ENCODE data around the gene GLI1.

Gene GLI1

DNA sequence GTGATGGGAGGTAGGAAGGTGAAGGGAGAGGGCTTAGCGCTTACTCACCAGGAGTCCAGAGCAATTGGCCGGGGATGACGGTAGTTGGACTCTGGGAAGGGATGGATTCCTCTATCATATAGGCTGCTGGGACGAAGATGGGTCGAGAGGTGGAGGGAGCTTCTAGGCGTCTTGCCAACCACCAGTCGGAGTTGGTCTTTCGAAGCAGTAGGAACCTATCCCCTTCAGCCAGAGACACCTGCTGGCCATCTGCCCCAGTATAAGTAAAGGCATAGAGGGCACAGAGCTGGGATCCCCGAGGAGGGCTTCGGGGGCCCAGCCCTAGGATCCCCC is 19.4 kb downstream of the GLI1 start:
- Histone ChIP-seq H3K4me3 (replicated peaks; ENCODE audit: insufficient read depth, low read length) (no peak overlapping the region), H3K27ac (replicated peaks) (peak overlapping the region; percentile 90), H3K27me3 (ENCODE audit: insufficient read depth, poor library complexity, severe bottlenecking) (no peaks in the 10 kb centered on the region)
- no peak for DNase-seq (ENCODE audit: low read depth in 1 of 2, low spot score in 1 of 2)
- TF ChIP-seq POLR2AphosphoS5 (IDR thresholded peaks at IDR 0.05; ENCODE audit: low read depth), result no peak
- TF ChIP-seq GABPA (IDR thresholded peaks at IDR 0.05; ENCODE audit: low read depth), result no peak
- TF ChIP-seq, protein P1, sequence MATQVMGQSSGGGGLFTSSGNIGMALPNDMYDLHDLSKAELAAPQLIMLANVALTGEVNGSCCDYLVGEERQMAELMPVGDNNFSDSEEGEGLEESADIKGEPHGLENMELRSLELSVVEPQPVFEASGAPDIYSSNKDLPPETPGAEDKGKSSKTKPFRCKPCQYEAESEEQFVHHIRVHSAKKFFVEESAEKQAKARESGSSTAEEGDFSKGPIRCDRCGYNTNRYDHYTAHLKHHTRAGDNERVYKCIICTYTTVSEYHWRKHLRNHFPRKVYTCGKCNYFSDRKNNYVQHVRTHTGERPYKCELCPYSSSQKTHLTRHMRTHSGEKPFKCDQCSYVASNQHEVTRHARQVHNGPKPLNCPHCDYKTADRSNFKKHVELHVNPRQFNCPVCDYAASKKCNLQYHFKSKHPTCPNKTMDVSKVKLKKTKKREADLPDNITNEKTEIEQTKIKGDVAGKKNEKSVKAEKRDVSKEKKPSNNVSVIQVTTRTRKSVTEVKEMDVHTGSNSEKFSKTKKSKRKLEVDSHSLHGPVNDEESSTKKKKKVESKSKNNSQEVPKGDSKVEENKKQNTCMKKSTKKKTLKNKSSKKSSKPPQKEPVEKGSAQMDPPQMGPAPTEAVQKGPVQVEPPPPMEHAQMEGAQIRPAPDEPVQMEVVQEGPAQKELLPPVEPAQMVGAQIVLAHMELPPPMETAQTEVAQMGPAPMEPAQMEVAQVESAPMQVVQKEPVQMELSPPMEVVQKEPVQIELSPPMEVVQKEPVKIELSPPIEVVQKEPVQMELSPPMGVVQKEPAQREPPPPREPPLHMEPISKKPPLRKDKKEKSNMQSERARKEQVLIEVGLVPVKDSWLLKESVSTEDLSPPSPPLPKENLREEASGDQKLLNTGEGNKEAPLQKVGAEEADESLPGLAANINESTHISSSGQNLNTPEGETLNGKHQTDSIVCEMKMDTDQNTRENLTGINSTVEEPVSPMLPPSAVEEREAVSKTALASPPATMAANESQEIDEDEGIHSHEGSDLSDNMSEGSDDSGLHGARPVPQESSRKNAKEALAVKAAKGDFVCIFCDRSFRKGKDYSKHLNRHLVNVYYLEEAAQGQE (IDR thresholded peaks at IDR 0.05; ENCODE audit: insufficient replicate concordance, low read depth), result no peak
- no peak for TF ChIP-seq SPI1 (IDR thresholded peaks at IDR 0.05; ENCODE audit: borderline replicate concordance, low read depth)
- TF ChIP-seq, protein P2, sequence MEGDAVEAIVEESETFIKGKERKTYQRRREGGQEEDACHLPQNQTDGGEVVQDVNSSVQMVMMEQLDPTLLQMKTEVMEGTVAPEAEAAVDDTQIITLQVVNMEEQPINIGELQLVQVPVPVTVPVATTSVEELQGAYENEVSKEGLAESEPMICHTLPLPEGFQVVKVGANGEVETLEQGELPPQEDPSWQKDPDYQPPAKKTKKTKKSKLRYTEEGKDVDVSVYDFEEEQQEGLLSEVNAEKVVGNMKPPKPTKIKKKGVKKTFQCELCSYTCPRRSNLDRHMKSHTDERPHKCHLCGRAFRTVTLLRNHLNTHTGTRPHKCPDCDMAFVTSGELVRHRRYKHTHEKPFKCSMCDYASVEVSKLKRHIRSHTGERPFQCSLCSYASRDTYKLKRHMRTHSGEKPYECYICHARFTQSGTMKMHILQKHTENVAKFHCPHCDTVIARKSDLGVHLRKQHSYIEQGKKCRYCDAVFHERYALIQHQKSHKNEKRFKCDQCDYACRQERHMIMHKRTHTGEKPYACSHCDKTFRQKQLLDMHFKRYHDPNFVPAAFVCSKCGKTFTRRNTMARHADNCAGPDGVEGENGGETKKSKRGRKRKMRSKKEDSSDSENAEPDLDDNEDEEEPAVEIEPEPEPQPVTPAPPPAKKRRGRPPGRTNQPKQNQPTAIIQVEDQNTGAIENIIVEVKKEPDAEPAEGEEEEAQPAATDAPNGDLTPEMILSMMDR (IDR thresholded peaks at IDR 0.05; ENCODE audit: insufficient read depth, low read length), result no peak

DNA sequence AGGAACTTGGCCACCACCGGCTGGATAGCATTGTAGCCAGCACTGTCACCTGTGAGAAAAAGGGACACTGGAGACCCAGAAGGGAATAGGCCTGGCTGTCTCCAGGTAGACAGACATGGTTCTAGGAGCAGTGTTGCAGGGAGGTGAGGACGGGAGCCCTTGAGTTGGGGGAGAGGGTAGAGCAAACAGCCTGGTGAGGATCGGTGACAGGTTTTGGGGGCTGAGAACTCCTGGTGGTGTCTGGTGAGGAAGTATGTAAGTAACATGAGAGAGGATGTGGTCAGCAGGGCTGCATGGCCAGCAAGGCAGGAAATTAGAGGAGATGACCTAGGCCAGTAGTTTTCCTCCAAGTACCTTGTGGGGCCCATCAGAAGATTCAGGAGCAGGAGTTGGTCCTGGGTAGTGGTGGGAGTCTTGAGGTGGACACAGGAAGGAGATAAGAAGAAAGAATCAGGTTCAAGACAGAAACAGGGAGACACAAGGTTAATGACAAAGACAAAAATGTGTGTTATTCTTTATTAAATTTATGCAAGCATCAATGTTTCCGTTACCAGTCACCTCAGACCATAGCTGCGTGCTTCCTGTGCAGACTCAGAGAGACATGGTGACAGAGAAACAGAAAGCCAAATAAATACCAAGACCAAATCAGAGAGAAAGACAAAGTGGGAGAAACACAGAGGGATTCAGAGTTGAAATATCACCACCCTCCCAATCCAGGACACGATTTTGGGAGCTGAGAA is 20.0 kb downstream of the GLI1 start, which contains the start of gene ARHGAP9:
Gene ARHGAP9, minus strand, starts transcription at position 491 of the 740 bp plus-strand sequence. Its CDS starts 460 bp downstream, at position 31.
- DNase-seq (ENCODE audit: low read depth in 1 of 2, low spot score in 1 of 2), result peak in 1 of 2 experiments; percentile 34
- TF ChIP-seq POLR2AphosphoS5 (IDR thresholded peaks at IDR 0.05; ENCODE audit: low read depth), result no peak
- no peak for TF ChIP-seq GABPA (IDR thresholded peaks at IDR 0.05; ENCODE audit: low read depth)
- TF ChIP-seq, protein P2 (IDR thresholded peaks at IDR 0.05; ENCODE audit: insufficient read depth, low read length), result no peak
- TF ChIP-seq, protein P1 (IDR thresholded peaks at IDR 0.05; ENCODE audit: insufficient replicate concordance, low read depth), result no peak
- TF ChIP-seq SPI1 (IDR thresholded peaks at IDR 0.05; ENCODE audit: borderline replicate concordance, low read depth), result peak; percentile 46; the same call in 1 of the 2 replicates
- no peak within 1 kb of the TSS for H3K4me3 ChIP-seq (replicated peaks; ENCODE audit: insufficient read depth, low read length)
- peak within 1 kb of the TSS; percentile 90 for H3K27ac ChIP-seq (replicated peaks)
- H3K27me3 ChIP-seq (ENCODE audit: insufficient read depth, poor library complexity, severe bottlenecking), result no peaks in the 10 kb centered on the region

DNA sequence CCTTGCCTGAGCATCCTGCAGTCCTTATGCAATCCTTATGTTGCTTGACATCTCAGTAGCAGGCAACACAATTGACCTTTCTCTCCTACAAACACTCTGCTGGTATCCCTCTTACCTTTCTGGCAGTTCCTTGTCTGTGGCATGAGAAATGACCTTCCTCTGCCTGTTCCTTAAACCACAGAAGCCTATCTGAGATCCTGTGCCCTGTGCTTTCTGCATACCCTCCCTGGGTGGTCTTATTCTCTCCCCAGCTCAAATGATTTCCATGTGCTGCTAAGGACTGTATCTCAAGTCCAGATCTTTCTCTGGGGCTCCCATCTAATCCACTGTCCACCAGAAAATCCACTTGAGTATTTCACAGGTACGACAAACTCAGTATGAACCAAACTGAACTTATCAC is 22.1 kb downstream of the GLI1 start:
- no peak overlapping the region for H3K27ac ChIP-seq (replicated peaks)

More for the DNA sequence above, 22.1 kb downstream of the GLI1 start:
- TF ChIP-seq, protein P1 (IDR thresholded peaks at IDR 0.05; ENCODE audit: insufficient replicate concordance, low read depth), result no peak
- TF ChIP-seq SPI1 (IDR thresholded peaks at IDR 0.05; ENCODE audit: borderline replicate concordance, low read depth) (no peak), GABPA (IDR thresholded peaks at IDR 0.05; ENCODE audit: low read depth) (no peak), POLR2AphosphoS5 (IDR thresholded peaks at IDR 0.05; ENCODE audit: low read depth) (no peak)
- TF ChIP-seq, protein P2 (IDR thresholded peaks at IDR 0.05; ENCODE audit: insufficient read depth, low read length), result no peak
- Histone ChIP-seq H3K27me3 (ENCODE audit: insufficient read depth, poor library complexity, severe bottlenecking) (no peaks in the 10 kb centered on the region), H3K4me3 (replicated peaks; ENCODE audit: insufficient read depth, low read length) (no peak overlapping the region)
- DNase-seq (ENCODE audit: low read depth in 1 of 2, low spot score in 1 of 2), result no peak
